GM18868 (cell line): ENCODE results near the gene ALDH2.
"Not testable (repeated sequence)": the region's sequence is repeated elsewhere in the genome, so short reads cannot be mapped to it uniquely, and the experiment has no call there.

ENCODE experiments used
- ATAC-seq: cut with Tn5 transposase; IDR thresholded peaks from one replicate; pipeline ENCODE4 v1.9.1; 2021; ENCODE audit warnings: mild to moderate bottlenecking, moderate library complexity; ENCODE audit not compliant: unreplicated experiment

Gene ALDH2

GRCh38 chr12:111766608-111767361 is at the start of gene ALDH2:
Gene ALDH2 (plus strand): TSS chr12:111766933. CDS start chr12:111766983, 50 bp downstream.
- ATAC-seq: peak; percentile 61

GRCh38 chr12:111719316-111719715 is 47.4 kb upstream of the ALDH2 start:
- ATAC-seq: not testable (repeated sequence)

- ATAC-seq: no peak
Observed at GRCh38 chr12:111720457-111720856, 46.3 kb upstream of the ALDH2 start.

- ATAC-seq: not testable (repeated sequence)
Observed at GRCh38 chr12:111723646-111724360, 42.9 kb upstream of the ALDH2 start.

- ATAC-seq: no peak
Observed at GRCh38 chr12:111728795-111729194, 37.9 kb upstream of the ALDH2 start.

GRCh38 chr12:111730420-111730819 is 36.3 kb upstream of the ALDH2 start:
- no peak for ATAC-seq

GRCh38 chr12:111732786-111733185 is 33.9 kb upstream of the ALDH2 start:
- no peak for ATAC-seq

- no peak for ATAC-seq
Observed at GRCh38 chr12:111733340-111733915, 33.3 kb upstream of the ALDH2 start.

- not testable (repeated sequence) for ATAC-seq
Observed at GRCh38 chr12:111739524-111739923, 27.2 kb upstream of the ALDH2 start.

- ATAC-seq: no peak
Observed at GRCh38 chr12:111741235-111741812, 25.4 kb upstream of the ALDH2 start.

- no peak for ATAC-seq
Observed at GRCh38 chr12:111745211-111745610, 21.5 kb upstream of the ALDH2 start.

- no peak for ATAC-seq
Observed at GRCh38 chr12:111747333-111747732, 19.4 kb upstream of the ALDH2 start.

- no peak for ATAC-seq
Observed at GRCh38 chr12:111748151-111748672, 18.5 kb upstream of the ALDH2 start.

- no peak for ATAC-seq
Observed at GRCh38 chr12:111748867-111749266, 17.9 kb upstream of the ALDH2 start.

GRCh38 chr12:111749391-111749790 is 17.3 kb upstream of the ALDH2 start:
- no peak for ATAC-seq

- no peak for ATAC-seq
Observed at GRCh38 chr12:111753144-111753881, 13.4 kb upstream of the ALDH2 start.

- ATAC-seq: no peak
Observed at GRCh38 chr12:111754671-111755070, 12.1 kb upstream of the ALDH2 start.

- no peak for ATAC-seq
Observed at GRCh38 chr12:111756196-111756595, 10.5 kb upstream of the ALDH2 start.

- no peak for ATAC-seq
Observed at GRCh38 chr12:111756681-111757080, 10.1 kb upstream of the ALDH2 start.

- no peak for ATAC-seq
Observed at GRCh38 chr12:111757361-111758119, 9.2 kb upstream of the ALDH2 start.
